GM21528 (cell line): ENCODE results near the gene SEC24B.
A peak's percentile ranks its signal among the peaks of the same experiment; 100 is the strongest.

ENCODE experiments used
- ATAC-seq: cut with Tn5 transposase; IDR thresholded peaks from one replicate; pipeline ENCODE4 v1.9.1; 2021; ENCODE audit warnings: mild to moderate bottlenecking, moderate library complexity; ENCODE audit not compliant: unreplicated experiment, low FRiP score

The SEC24B gene

GRCh38 chr4:109433205-109434006 lies at the start of gene SEC24B:
Gene SEC24B, plus strand, starts transcription at chr4:109433815. Its CDS starts 55 bp downstream, at chr4:109433870.
- ATAC-seq = peak; percentile 95

GRCh38 chr4:109383823-109384222 lies 49.8 kb upstream of the SEC24B start:
- no peak for ATAC-seq

DNA sequence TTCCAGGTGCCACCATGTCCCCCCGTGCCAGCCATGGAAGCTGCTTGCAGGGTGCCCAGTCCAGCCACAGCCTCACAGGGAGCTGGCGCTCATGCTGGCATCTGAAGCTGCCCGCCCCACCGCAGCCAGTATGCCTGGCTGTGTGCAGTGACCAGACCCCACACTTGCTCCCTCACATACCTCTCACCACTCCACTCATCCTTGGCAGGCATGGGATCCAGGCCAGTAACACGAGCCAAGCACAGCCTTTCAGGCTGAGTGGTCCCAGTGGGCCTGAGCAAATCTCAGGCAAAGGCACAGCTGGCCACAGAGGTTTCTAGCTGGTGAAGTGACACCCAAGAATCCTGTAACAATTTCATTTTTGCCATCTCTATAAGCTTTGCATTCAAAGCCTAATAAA lies 48.4 kb upstream of the SEC24B start:
- no peak for ATAC-seq

DNA sequence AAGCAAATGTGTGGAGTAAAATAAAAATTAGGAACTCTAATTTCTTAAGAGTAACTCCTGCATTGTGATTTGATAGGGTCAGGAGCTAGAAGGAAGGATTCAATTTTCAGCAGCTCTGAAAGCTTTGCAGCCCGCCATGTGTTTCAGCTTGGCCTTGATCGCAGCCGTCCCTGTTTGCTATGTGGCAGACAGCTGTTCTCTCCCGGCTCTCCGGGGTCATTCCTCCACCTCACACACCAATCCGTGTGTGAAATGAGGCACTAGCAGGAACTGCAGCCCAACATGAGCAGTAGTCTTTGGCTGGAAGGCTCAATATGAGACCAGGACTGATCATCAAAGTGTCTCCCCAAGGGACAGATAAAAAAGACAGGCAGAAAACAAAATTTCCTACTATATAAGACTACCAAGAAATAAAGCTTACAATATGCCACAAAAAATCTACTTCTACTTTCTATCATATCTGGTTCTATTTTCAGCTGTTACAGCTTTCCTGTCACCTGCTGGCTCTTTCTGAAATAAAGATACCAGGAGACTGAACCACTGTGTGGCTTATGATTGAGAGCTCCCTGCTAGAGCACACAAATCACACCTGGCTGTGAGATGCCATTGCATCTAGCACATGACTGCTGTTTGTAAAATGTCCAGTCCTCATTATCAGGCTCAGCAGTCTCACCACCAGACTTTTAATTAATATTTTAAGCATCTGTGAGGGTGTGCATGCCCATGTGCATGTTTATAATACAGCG lies 44.1 kb upstream of the SEC24B start:
- peak; percentile 66 for ATAC-seq

GRCh38 chr4:109390115-109390768 lies 43.4 kb upstream of the SEC24B start:
- peak; percentile 66 for ATAC-seq

DNA sequence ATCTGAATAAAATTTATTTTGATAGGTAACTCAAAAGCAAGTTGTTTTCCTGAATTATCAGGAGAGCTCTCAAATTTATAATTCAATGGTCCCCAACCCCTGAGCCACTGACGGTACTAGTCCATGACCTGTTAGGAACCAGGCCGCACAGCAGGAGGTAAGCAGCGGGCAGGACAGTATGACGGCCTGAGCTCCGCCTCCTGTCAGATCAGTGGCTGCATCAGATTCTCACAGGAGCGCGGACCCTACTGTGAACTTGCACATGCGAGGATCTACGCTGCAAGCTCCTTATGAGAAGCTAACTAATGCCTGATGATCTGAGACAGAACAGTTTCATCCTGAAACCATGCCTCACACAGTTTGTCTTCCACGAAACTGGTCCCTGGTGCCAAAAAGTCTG lies 37.9 kb upstream of the SEC24B start:
- ATAC-seq = no peak

GRCh38 chr4:109398928-109399327 lies 34.7 kb upstream of the SEC24B start:
- no peak for ATAC-seq

- ATAC-seq = peak; percentile 64
Observed at GRCh38 chr4:109406337-109406931, 27.2 kb upstream of the SEC24B start.

- no peak for ATAC-seq
Observed at GRCh38 chr4:109407027-109407737, 26.4 kb upstream of the SEC24B start.

DNA sequence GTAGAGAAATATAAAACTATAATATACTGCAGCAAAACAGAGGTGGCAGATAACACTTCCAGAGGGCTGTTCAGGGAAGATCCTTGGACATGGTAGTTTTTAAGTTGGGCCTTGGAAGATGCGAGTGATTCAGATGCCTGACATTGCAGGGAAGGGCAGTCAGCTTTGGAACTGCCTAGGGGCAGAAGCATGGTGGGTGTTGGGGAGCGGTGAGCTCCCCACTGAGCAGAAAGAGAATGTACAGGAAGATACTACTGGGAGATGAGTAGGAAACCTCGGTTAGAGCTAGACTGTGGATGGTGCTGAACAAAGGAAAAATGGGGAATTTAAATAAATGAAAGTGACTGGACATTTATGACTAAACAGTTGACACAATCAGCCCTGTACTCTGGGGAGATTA lies 24.9 kb upstream of the SEC24B start:
- ATAC-seq = no peak

DNA sequence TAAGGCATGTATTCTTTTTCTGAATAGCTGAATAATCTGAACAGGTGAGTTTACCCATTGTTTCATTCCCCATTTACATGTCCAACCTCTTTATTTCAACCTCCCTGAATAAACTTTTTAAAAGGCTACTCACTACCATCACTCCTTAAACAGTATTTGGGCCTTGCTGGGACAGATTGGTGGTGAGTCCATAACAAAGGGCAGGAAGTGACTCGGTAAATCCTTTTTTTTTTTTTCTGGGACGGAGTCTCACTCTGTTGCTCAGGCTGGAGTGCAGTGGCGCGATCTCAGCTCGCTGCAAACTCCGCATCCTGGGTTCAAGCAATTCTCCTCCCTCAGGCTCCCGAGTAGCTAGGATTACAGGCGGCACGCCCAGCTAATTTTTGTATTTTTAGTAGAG lies 23.4 kb upstream of the SEC24B start:
- ATAC-seq = no peak

GRCh38 chr4:109410776-109411175 lies 22.8 kb upstream of the SEC24B start:
- no peak for ATAC-seq

GRCh38 chr4:109411964-109412363 lies 21.7 kb upstream of the SEC24B start:
- ATAC-seq = no peak

DNA sequence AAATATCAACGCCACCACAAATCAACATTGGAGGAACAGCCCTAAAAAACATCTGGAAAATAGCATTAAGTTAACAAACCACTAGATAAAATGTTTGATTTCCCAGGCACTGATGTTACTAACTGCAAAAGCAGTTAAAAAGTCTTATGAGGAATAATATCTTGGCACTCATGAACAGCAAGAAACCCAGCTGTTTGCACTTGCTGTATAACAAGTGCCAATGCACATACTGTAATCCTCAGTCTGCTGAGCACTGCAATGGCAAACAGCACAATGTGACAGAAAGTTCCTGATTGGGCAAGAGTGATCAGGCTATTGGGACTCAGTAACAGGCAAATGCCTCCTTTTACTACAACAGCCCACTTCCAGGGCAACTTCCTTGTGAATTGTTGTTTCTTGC lies 20.8 kb upstream of the SEC24B start:
- ATAC-seq = no peak

GRCh38 chr4:109414938-109415337 lies 18.7 kb upstream of the SEC24B start:
- ATAC-seq = no peak

DNA sequence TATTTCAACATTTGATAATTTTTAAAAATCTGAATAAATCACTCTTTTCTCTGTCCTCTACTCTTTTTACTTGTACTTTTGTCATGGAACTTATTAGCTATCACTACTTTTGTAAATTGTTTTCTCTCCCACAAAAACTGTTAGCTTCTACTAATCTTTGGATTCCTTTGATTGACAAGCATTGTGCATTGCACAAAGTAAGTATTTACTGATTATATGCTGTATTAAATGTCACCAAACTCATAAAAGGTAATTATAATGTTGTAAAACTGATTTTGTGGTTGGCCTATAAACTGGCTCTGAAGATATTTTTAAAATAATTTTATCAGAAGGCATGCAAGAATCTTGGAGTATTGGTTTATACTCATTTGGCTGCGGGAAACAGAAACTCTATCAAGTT lies 15.0 kb upstream of the SEC24B start:
- no peak for ATAC-seq

GRCh38 chr4:109419679-109420078 lies 13.9 kb upstream of the SEC24B start:
- no peak for ATAC-seq

DNA sequence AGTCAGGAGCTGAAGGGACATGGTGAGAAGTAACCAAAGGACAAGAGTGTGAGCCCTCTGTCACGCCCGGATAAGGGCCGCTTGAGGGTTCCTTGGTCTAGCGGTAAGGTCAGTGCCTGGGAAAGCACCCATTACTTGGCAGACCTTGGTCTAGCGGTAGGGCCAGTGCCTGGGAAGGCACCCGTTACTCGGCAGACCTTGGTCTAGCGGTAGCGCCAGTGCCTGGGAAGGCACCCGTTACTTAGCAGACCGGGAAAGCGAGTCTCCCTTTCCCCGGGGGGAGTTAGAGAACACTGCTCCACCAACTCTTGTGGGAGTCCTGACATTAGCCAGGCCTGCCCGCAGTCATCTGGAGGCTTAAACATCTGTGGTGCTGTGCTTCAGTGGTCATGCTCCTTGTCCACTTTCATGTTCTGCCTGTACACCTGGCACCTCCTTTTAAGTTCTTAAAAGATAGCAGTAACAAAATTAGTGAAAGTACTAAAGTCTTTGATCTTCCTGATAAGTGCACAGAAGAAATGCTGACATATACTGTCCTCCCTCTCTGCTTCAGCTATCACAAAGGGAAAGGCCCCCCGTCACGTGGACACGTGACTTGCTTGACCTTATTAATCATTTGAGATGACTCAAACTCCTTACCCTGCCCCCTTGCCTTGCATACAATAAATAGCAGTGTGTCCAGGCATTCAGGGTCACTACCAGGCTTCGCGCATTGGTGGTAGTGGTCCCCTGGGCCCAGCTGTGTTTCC lies 9.3 kb upstream of the SEC24B start:
- ATAC-seq = no peak

DNA sequence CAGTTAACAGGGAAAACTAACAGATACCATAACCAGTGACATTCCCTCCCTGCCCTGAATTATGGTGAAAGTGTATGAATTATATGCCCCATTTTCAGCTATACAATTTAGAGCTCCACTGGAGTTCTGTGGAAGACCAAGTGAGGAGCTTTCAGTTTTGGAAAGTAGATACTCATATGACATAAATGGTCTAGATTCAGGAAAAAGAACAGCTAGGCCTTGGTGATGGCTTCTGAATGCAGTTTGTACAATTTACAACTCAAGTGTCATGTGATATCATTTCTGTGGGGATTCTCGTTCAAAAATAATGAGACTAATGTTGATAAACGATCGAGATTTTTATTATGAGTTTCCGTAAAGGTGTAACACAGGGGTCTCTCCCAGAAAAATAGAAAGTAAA lies 8.2 kb upstream of the SEC24B start:
- ATAC-seq = no peak

- no peak for ATAC-seq
Observed at GRCh38 chr4:109429545-109429944, 4.1 kb upstream of the SEC24B start.
